Mesothelial cell of epicardium (in vitro differentiated cells): ENCODE measurements around the gene PDCD1. TPM values are rescaled to one million over a fixed set of nuclear protein-coding genes. Genes with fewer than 3 reads are reported as not detected.

Experiments
- DNase-seq, 2 experiments: peaks; one replicate each; pipeline ENCODE4 v3.0.0; 2021; ENCODE audit warnings: low spot score in 2 of 2; ENCODE audit not compliant: unreplicated experiment in 2 of 2
- H3K27ac Mint-ChIP-seq: 2 replicates; pipeline ENCODE4 v1.8.0; 2021; ENCODE audit warnings: mixed read lengths
- H3K27me3 Mint-ChIP-seq: 2 replicates; pipeline ENCODE4 v1.8.0; 2021; ENCODE audit warnings: low read depth, mixed read lengths
- H3K36me3 Mint-ChIP-seq: 2 replicates; pipeline ENCODE4 v1.8.0; 2021; ENCODE audit warnings: mixed read lengths
- H3K4me1 Mint-ChIP-seq: 2 replicates; pipeline ENCODE4 v1.8.0; 2021; ENCODE audit warnings: mixed read lengths
- H3K4me3 Mint-ChIP-seq: 2 replicates; pipeline ENCODE4 v1.8.0; 2021; ENCODE audit warnings: mild to moderate bottlenecking, moderate library complexity, mixed read lengths
- H3K9me3 Mint-ChIP-seq: 2 replicates; pipeline ENCODE4 v1.8.0; 2021; ENCODE audit warnings: mixed read lengths
- CTCF ChIP-seq: fragments of 200-600 bp; sonication (generic); IDR thresholded peaks from one replicate; pipeline ENCODE4 v1.5.0; 2021; ENCODE audit warnings: antibody characterized with exemption; ENCODE audit not compliant: unreplicated experiment
- total RNA-seq: library from RNA; stranded (reverse); gene quantifications from 3 replicates; pipeline ENCODE4 v1.2.1, GENCODE V29; 2021

Gene PDCD1
- total RNA-seq, 1 donor from 2014 or later, result not detected

GRCh38 chr2:241813644-241814392 is 44.9 kb downstream of the PDCD1 start:
- no peak overlapping the region for H3K4me3 Mint-ChIP-seq
- H3K4me1 Mint-ChIP-seq, result no peaks in the 10 kb centered on the region
- peak in 1 of 2 experiments; percentile 35 for DNase-seq
- no peaks in the 10 kb centered on the region for H3K9me3 Mint-ChIP-seq
- TF ChIP-seq CTCF, result no peak
- peaks cover 5% of the 10 kb centered on the region for H3K27me3 Mint-ChIP-seq
- no peaks in the 10 kb centered on the region for H3K36me3 Mint-ChIP-seq
- no peak overlapping the region for H3K27ac Mint-ChIP-seq

GRCh38 chr2:241812730-241813643 is 45.7 kb downstream of the PDCD1 start:
- Mint-ChIP-seq H3K4me1 (peaks cover 6% of the 10 kb centered on the region), H3K9me3 (no peaks in the 10 kb centered on the region), H3K36me3 (no peaks in the 10 kb centered on the region), H3K27ac (no peak overlapping the region), H3K27me3 (peaks cover 5% of the 10 kb centered on the region), H3K4me3 (no peak overlapping the region)
- no peak for TF ChIP-seq CTCF
- DNase-seq, result peak in 1 of 2 experiments; percentile 38

- TF ChIP-seq CTCF, result no peak
- Mint-ChIP-seq H3K36me3 (no peaks in the 10 kb centered on the region), H3K27me3 (peaks cover 3% of the 10 kb centered on the region), H3K4me3 (no peak overlapping the region), H3K4me1 (peaks cover 7% of the 10 kb centered on the region), H3K9me3 (no peaks in the 10 kb centered on the region), H3K27ac (no peak overlapping the region)
- DNase-seq, result no peak
These were observed 46.6 kb downstream of the PDCD1 start for GRCh38 chr2:241811952-241812729.

- no peaks in the 10 kb centered on the region for H3K9me3 Mint-ChIP-seq
- no peak overlapping the region for H3K27ac Mint-ChIP-seq
- TF ChIP-seq CTCF, result no peak
- H3K4me1 Mint-ChIP-seq, result peaks cover 7% of the 10 kb centered on the region
- H3K36me3 Mint-ChIP-seq, result no peaks in the 10 kb centered on the region
- H3K4me3 Mint-ChIP-seq, result no peak overlapping the region
- DNase-seq, result no peak
- H3K27me3 Mint-ChIP-seq, result peaks cover 3% of the 10 kb centered on the region
These were observed 47.3 kb downstream of the PDCD1 start for GRCh38 chr2:241811201-241811951.
